NT2/D1 (cell line): ENCODE measurements around the gene SPATA21.
"Not testable (repeated sequence)": the region's sequence is repeated elsewhere in the genome, so short reads cannot be mapped to it uniquely, and the experiment has no call there.

Source experiments
- DNase-seq: peaks from one replicate; pipeline ENCODE4 v3.0.0-alpha.2; 2011; ENCODE audit warnings: low read depth, low spot score
- H3K27me3 ChIP-seq: 2 replicates; pipeline ENCODE4 v1.6.0; 2011; ENCODE audit warnings: mild to moderate bottlenecking; ENCODE audit not compliant: insufficient read length, insufficient read depth
- H3K36me3 ChIP-seq: 2 replicates; pipeline ENCODE4 v1.6.1; 2011; ENCODE audit warnings: mild to moderate bottlenecking, low read length, mixed read lengths; ENCODE audit not compliant: insufficient read depth, insufficient read length
- H3K4me1 ChIP-seq: 2 replicates; pipeline ENCODE4 v1.5.1; 2011; ENCODE audit not compliant: insufficient read depth, insufficient read length
- H3K4me3 ChIP-seq: 2 replicates; pipeline ENCODE4 v1.5.1; 2011; ENCODE audit warnings: low read depth; ENCODE audit not compliant: insufficient read length
- H3K9ac ChIP-seq: 2 replicates; pipeline ENCODE4 v1.6.0; 2011; ENCODE audit warnings: low read depth; ENCODE audit not compliant: insufficient read length
- H3K9me3 ChIP-seq: 2 replicates; pipeline ENCODE4 v1.5.1; 2011; ENCODE audit warnings: mild to moderate bottlenecking, low read length; ENCODE audit not compliant: insufficient read depth
- SUZ12 ChIP-seq: IDR thresholded peaks from 2 replicates; pipeline ENCODE4 v1.6.1; 2011; ENCODE audit not compliant: insufficient read length, insufficient read depth; ENCODE audit errors: extremely low read depth
- YY1 ChIP-seq: IDR thresholded peaks from 2 replicates; pipeline ENCODE4 v1.6.1; 2011; ENCODE audit not compliant: insufficient read length, insufficient read depth
- ZNF274 ChIP-seq: IDR thresholded peaks from 2 replicates; pipeline ENCODE4 v1.6.1; 2011; ENCODE audit warnings: mild to moderate bottlenecking, low read depth, low read length

Gene SPATA21

DNA sequence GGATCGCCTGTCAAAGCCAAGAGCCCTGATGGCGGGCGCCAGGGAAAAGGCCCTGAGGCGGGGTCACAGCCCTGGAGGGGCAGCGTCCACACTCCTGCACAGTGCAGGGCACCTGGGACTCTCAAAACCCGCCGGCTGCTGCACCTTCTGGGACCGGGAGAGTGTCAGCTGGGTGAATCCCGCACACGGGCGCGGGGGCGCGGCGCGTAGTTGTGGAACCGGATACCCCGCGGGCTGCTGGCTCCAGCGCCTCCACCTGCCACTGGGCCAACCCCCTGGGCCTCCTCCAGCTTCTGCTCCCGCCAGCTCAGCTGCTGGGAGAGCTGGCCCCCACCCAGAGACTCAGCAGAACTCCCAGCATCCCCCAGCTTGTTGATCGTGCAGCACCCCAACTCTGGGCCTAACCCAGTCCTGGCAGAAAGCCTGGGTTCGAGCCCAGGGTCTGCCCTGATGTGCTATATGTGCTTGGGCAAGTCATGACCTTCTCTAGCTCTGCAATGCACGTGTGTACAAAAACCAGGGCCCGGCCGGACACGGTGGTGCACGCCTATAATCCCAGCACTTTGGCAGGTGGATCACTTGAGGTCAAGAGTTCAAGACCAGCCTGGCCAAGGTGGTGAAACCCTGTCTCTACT, 37.1 kb upstream of the SPATA21 start:
- Histone ChIP-seq H3K27me3 (no peaks in the 10 kb centered on the region), H3K36me3 (peaks cover 24% of the 10 kb centered on the region), H3K9me3 (no peaks in the 10 kb centered on the region), H3K9ac (no peak overlapping the region), H3K4me1 (no peaks in the 10 kb centered on the region), H3K4me3 (no peak overlapping the region)
- no peak for DNase-seq
- TF ChIP-seq YY1 (no peak), ZNF274 (no peak), SUZ12 (no peak)

DNA sequence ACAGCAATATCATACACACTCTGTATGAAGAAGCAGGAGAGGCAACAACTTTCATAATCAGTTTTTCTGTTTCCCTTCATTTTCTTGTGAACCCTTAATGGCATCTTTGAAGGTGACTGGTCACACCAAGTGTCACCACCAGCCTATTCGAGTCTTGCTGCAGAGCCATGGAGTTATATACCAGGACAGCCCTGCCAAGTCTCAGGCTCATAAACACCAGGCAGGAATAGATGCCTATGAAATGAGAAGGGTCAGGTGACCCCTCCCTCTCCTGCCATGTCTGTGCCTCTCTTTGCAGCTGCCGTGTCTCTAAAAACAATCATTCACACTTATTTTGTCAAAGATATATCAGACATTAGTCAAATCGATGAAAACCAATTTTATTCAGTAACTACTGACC, 31.3 kb upstream of the SPATA21 start:
- H3K27me3 ChIP-seq = no peaks in the 10 kb centered on the region
- no peak for DNase-seq
- H3K9ac ChIP-seq = no peak overlapping the region
- TF ChIP-seq ZNF274 = no peak
- TF ChIP-seq SUZ12 = no peak
- no peak for TF ChIP-seq YY1
- H3K4me1 ChIP-seq = no peaks in the 10 kb centered on the region
- H3K4me3 ChIP-seq = no peak overlapping the region
- H3K36me3 ChIP-seq = peaks cover 19% of the 10 kb centered on the region
- H3K9me3 ChIP-seq = no peaks in the 10 kb centered on the region

DNA sequence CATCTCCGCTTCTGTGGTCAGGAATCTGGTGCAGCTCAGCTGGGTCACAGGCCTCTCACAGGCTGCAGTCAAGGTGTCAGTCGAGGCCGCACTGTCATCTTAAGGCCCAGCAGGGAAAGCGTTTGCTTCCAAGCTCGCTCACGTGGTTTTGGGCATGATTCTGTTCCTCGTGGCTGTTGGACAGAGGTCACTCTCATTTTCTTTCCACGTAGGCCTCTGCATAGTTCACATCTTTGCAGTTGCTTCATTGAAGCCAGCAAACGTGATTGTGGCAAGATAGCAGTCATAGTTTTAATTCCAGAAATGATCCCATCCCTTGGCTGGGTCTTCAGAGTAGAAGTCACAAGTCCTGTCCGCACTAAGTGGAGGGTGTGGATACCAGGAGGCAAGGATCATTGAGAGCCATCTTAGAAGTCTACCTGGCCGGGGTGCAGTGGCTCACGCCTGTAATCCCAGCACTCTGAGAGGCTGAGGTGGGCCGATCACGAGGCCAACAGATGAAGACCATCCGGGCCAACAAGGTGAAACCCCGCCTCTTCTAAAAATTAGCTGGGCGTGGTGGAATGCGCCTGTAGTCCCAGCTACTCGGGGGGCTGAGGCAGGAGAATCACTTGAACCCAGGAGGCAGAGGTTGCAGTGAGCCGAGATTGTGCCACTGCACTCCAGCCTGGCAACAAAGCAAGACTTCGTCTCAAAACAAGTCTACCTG, 27.8 kb upstream of the SPATA21 start:
- Histone ChIP-seq H3K4me1 (no peaks in the 10 kb centered on the region), H3K4me3 (no peak overlapping the region), H3K27me3 (no peaks in the 10 kb centered on the region), H3K9me3 (no peaks in the 10 kb centered on the region), H3K9ac (no peak overlapping the region), H3K36me3 (peaks cover 29% of the 10 kb centered on the region)
- TF ChIP-seq ZNF274 = no peak
- TF ChIP-seq SUZ12 = no peak
- TF ChIP-seq YY1 = no peak
- DNase-seq = no peak

DNA sequence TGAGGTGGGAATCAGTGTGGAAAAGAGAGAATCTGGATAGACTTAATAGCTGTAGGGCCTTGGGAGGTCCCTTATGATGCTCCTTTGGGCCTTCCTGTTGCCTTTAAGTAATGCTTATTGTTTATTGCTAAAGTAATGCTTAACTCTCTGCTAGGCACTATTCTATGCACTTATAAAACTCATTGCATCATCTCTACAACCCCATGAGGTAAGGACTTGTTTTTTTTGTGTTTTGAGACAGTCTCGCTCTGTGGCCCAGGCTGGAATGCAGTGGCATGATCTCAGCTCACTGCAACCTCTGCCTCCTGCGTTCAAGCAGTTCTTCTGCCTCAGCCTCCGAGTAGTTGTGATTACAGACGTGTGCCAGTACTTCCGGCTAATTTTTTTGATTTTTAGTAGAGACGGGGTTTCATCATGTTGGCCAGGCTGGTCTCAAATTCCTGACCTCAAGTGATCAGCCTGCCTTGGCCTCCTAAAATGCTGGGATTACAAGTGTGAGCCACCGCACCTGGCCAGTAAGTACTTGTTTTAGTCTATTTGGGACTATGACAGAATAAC, 25.6 kb upstream of the SPATA21 start:
- Histone ChIP-seq H3K4me1 (no peaks in the 10 kb centered on the region), H3K9me3 (no peaks in the 10 kb centered on the region), H3K4me3 (no peak overlapping the region), H3K27me3 (no peaks in the 10 kb centered on the region), H3K36me3 (peaks cover 43% of the 10 kb centered on the region), H3K9ac (no peak overlapping the region)
- TF ChIP-seq YY1 (no peak), ZNF274 (no peak), SUZ12 (no peak)
- DNase-seq = no peak

DNA sequence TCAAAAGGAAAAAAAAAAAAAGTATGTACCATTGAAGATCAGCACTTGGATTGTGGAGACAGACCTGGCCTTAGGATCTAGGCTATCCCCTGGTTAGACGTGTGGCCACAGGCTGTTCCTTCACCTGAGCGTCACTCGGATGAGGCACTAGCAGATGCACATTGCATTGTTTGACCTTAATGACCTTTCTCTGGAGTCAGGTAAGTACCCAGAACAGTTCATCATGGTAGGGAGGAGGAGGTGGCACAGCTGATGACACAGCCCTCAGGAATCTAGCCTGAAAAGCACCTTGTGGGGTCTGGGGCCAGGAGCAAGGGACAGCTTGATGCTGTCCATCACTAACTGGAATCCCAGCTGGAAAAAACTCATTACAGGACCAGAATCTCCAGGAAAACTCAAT, 24.5 kb upstream of the SPATA21 start:
- H3K4me1 ChIP-seq = no peaks in the 10 kb centered on the region
- H3K9me3 ChIP-seq = no peaks in the 10 kb centered on the region
- H3K36me3 ChIP-seq = peaks cover 48% of the 10 kb centered on the region
- H3K4me3 ChIP-seq = no peak overlapping the region
- DNase-seq = no peak
- no peak for TF ChIP-seq SUZ12
- TF ChIP-seq ZNF274 = no peak
- no peak overlapping the region for H3K9ac ChIP-seq
- H3K27me3 ChIP-seq = no peaks in the 10 kb centered on the region

GRCh38 chr1:16459352-16459925, 22.2 kb upstream of the SPATA21 start:
- peaks cover 62% of the 10 kb centered on the region for H3K36me3 ChIP-seq
- no peak overlapping the region for H3K9ac ChIP-seq
- no peaks in the 10 kb centered on the region for H3K4me1 ChIP-seq
- DNase-seq = no peak
- no peak for TF ChIP-seq YY1
- no peak for TF ChIP-seq ZNF274
- TF ChIP-seq SUZ12 = no peak
- H3K9me3 ChIP-seq = no peaks in the 10 kb centered on the region
- no peak overlapping the region for H3K4me3 ChIP-seq
- H3K27me3 ChIP-seq = no peaks in the 10 kb centered on the region

DNA sequence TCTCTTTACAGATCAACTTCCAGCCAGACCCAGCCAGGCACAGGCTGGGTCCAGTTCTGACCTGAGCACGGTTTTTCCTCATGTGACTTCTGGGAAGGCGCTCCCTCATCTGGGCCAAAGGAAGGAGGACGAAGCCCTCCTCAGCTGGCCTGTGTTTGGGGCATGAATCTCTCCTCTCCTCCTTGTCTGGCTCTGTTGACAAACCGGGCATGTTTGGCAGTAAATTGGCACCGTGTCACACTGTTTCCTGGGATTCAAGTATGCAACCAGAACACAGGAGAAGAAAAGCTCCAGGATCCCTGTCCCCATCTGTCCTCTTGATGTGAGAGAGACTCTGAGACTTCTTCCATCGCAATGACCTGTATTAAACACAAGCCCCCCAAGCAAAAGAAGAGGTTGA, 21.6 kb upstream of the SPATA21 start:
- no peak for TF ChIP-seq SUZ12
- TF ChIP-seq ZNF274 = no peak
- no peak for TF ChIP-seq YY1
- Histone ChIP-seq H3K9me3 (no peaks in the 10 kb centered on the region), H3K36me3 (peaks cover 57% of the 10 kb centered on the region), H3K9ac (no peak overlapping the region), H3K27me3 (no peaks in the 10 kb centered on the region), H3K4me3 (no peak overlapping the region), H3K4me1 (no peaks in the 10 kb centered on the region)
- no peak for DNase-seq

DNA sequence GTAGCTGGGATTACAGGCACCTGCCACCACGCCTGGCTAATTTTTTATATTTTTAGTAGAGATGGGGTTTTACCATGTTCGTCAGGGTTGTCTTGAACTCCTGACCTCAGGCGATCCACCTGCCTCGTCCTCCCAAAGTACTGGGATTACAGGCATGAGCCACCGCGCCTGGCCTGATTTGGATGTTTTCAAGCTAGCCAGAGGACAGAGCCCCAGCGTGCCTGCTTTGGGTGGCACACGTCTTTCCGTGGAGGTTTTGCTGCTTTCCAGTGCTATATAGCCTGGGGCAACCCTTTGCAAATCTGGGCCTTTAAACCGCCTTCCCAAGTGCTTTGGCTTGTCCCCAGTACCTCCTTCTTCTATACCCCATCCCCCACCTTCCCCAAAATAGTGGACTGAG, 18.9 kb upstream of the SPATA21 start:
- not testable (repeated sequence) for H3K9me3 ChIP-seq, DNase-seq, H3K4me3 ChIP-seq, H3K9ac ChIP-seq, H3K27me3 ChIP-seq, H3K4me1 ChIP-seq
- peaks cover 63% of the 10 kb centered on the region for H3K36me3 ChIP-seq

DNA sequence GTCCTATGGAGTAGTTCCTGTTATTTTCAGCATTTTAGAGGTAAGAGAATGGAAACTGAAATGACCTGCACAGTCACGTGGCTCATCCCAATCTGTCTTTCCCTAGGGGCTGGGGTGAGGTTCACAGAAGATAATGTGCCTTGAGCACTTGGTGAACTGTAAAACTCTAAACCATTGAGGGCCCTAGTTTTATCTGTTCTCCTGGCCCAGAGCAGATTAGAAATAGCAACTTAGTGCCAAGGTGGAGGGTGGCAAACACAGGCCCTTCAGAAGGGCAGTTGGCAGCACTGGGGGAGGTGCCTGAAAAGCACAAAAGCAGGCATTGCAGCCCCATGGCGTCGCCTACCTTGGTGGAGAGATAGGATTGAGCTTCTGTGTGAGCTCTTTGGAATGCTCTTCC, 17.7 kb upstream of the SPATA21 start:
- not testable (repeated sequence) for H3K4me3 ChIP-seq, H3K9ac ChIP-seq, H3K27me3 ChIP-seq, H3K9me3 ChIP-seq, DNase-seq, H3K4me1 ChIP-seq
- H3K36me3 ChIP-seq = peaks cover 67% of the 10 kb centered on the region
